Purkinje cell (primary cell): ENCODE data around the gene OXCT1. TPM values are rescaled to one million over a fixed set of nuclear protein-coding genes. Genes with fewer than 3 reads are reported as not detected.

Experiments
- polyA plus RNA-seq: library from polyadenylated mRNA; unstranded; fragments of >200 nt; fragmentation: Nextera tagmentation; gene quantifications from 2 replicates; pipeline ENCODE4 v1.2.1, GENCODE V29; 2014

OXCT1 gene
- 74.0 and 79.4 TPM in 2 replicates for polyA plus RNA-seq

DNA sequence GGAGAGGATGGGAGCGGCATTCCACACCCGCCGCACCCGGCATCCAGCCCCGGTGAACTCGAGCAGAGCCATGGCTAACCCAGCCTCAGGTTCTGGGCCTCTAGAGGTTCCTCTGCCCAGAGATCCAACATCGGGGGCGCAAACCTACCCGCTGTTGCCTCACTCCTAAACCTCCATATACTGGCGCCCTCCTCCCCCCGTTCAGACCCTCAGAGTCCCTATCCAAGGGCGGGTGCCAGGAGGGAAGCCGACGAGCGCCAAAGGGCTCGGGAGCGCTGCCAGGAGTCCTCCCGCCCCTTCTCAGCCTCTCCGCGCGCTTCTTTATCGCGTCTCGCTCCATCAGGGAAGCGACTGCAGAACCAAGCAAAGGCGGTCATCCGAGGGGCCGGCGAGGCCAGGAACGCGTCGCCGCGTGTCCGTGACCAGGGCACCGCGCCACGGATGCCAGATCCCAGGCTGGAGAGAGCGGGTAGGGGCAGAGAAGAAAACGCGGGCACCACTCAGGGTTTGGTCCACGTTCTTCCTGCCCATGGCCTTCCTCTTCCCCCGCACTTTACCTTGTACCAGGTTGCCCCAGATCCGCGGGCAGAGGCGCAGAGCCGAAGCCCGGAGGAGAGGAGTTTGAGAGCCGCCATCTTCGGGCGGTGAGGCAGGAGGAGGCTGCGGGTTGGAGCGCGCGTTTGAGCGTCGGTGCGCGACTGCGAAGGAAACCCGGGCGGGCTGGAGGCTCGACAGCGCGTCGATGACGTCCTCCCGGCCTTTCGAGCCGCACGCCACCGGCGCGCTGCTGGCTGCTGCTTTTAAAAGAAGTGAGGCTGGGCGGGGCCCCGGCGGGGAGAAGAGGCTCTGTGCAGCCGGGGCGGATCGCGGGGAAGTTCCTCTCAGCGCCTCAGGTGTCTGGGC, at the start of gene OXCT1:
OXCT1 (minus strand) TSS at position 702 of the 903 bp plus-strand sequence; CDS start at position 635, 67 bp downstream.

DNA sequence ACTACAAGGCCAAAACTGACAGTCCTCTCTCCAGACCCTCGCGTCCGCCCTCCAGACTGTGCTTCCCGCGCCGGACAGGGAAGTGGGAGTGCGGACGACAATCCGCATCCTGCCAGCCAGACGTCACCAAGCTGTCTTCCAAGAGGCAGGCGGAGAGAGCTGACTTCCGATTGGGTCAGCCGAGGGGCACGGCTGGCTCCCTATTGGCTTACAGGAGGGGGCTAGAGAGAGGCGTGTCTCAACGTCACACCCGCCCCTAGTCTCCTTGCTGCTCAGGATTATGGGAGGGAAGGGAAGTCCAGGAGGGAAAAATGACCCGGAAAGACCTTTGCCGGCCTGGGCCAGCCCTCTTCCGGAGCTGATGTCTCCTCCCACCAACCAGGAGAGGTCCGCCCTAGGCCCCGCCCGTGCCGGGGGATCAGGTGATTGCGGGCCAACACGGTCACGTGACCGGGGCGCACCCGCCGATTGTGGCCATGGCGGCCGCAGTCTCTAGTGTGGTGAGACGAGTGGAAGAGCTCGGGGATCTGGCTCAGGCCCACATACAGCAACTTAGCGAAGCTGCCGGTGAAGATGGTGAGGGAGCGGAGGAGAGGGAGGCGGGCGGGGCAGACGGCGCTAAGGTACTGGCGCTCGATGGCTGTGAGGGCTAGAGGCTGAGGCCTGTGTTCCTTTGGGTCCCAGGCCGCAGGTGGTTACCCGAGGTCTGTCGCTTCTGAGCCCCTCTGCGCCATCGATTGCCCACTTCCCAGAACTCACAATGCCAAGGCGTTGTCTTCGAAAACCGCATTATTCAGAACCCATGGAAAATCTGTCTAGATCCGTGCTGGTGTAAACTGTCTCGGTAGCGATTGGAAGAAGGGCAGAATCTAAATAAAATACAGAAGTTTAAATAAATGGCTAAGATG, 33.9 kb upstream of the OXCT1 start, which contains the start of gene RIMOC1:
RIMOC1 (plus strand) TSS at position 453 of the 908 bp plus-strand sequence; CDS start at position 477, 24 bp downstream.

Other genes starting within 250 kb of the OXCT1 start
- gene RIMOC1, start 33.9 kb upstream of the OXCT1 start, polyA plus RNA-seq = 28.1 and 31.8 TPM in 2 replicates
- gene FBXO4, start 54.9 kb upstream of the OXCT1 start, polyA plus RNA-seq = 4.9 and 6.1 TPM in 2 replicates